HepG2 (cell line): ENCODE results near the gene LAMP1. TPM values are rescaled to one million over a fixed set of nuclear protein-coding genes. Genes with fewer than 3 reads are reported as not detected.

Source experiments
- ATAC-seq: fragments of 200-7000 bp; cut with Tn5 transposase; 3 replicates; pipeline ENCODE4 v1.9.1; 2020; ENCODE audit warnings: mild to moderate bottlenecking, moderate library complexity
- BruUV-seq: library from RNA; stranded (reverse); fragments of 400-500 nt; replicated peaks from 2 replicates; lab custom pipeline; 2021; lab: Mats Ljungman, UMichigan
- CTCF ChIA-PET: fragments of 300-600 bp; formaldehyde crosslinking; extraction: SDS; loops from one replicate; lab custom pipeline; 2021; ENCODE audit warnings: low total read pairs, inconsistent platforms, low intra/inter-chr PET ratio; lab: Yijun Ruan, JAX
- POLR2A ChIA-PET: fragments of 350-600 bp; sonication (Branson Sonifier 250); formaldehyde crosslinking; loops from one replicate; lab custom pipeline; 2020; ENCODE audit warnings: antibody characterized with exemption, inconsistent platforms; lab: Yijun Ruan, JAX
- DNase-seq: peaks from one replicate; pipeline ENCODE4 v3.0.0-alpha.2; 2015; ENCODE audit warnings: low spot score
- FAIRE-seq: peaks from 3 replicates; lab custom pipeline; 2011; peaks lifted over from hg19 to GRCh38; lab: Jason Lieb, UNC
- H2AFZ ChIP-seq: one replicate; pipeline ENCODE4 v1.6.1; 2011; ENCODE audit warnings: low read length, inconsistent platforms
- H3K27ac ChIP-seq: fragments of 300-600 bp; 3 replicates; pipeline ENCODE4 v1.8.0; 2011; ENCODE audit warnings: mixed run types, mild to moderate bottlenecking, mixed read lengths, low read length, inconsistent platforms; ENCODE audit not compliant: insufficient read depth; ENCODE audit errors: extremely low read length
- H3K27me3 ChIP-seq, 2 experiments: fragments of 200-600 bp in 1 of 2; 2 replicates in 1 of 2; 3 replicates in 1 of 2; pipeline versions ENCODE4 v1.6.0 to v1.8.0; 2011; ENCODE audit warnings: low read length in 2 of 2, mild to moderate bottlenecking in 2 of 2, moderate library complexity in 2 of 2, inconsistent platforms in 1 of 2; ENCODE audit not compliant: insufficient read depth in 2 of 2, control insufficient read depth in 1 of 2
- H3K36me3 ChIP-seq, 2 experiments: fragments of 200-600 bp in 1 of 2; replicated peaks in 1 of 2; 2 replicates in 1 of 2; 3 replicates in 1 of 2; pipeline versions ENCODE4 v1.5.1 to v1.8.0; 2011; ENCODE audit warnings: low read length in 2 of 2, inconsistent platforms in 1 of 2; ENCODE audit not compliant: insufficient read depth in 2 of 2, control insufficient read depth in 1 of 2
- H3K4me1 ChIP-seq: 2 replicates; pipeline ENCODE4 v1.5.1; 2012; ENCODE audit warnings: low read length, inconsistent platforms; ENCODE audit not compliant: insufficient read depth
- H3K4me2 ChIP-seq: 2 replicates; pipeline ENCODE4 v1.6.0; 2011; ENCODE audit warnings: low read depth, low read length, inconsistent platforms
- H3K4me3 ChIP-seq, 3 experiments: fragments of 200-600 bp in 1 of 3; sonication (generic), shearing (Covaris generic) in 1 of 3; replicated peaks in 1 of 3; 2 replicates each; pipeline ENCODE4 v1.5.1; 2011 to 2016; ENCODE audit warnings: low read length in 3 of 3, inconsistent platforms in 2 of 3, low read depth in 2 of 3, mild to moderate bottlenecking in 2 of 3, control low read depth in 1 of 3, mixed read lengths in 1 of 3; ENCODE audit not compliant: insufficient read depth in 1 of 3
- H3K79me2 ChIP-seq: one replicate; pipeline ENCODE4 v1.6.1; 2011; ENCODE audit warnings: low read length, inconsistent platforms; ENCODE audit not compliant: insufficient read depth
- H3K9ac ChIP-seq: 2 replicates; pipeline ENCODE4 v1.6.0; 2011; ENCODE audit warnings: mild to moderate bottlenecking, low read depth, low read length, inconsistent platforms; ENCODE audit not compliant: insufficient read depth
- H3K9me3 ChIP-seq: 2 replicates; pipeline ENCODE4 v1.5.1; 2012; ENCODE audit warnings: mild to moderate bottlenecking, low read length
- H4K20me1 ChIP-seq: 2 replicates; pipeline ENCODE4 v1.6.0; 2011; ENCODE audit warnings: inconsistent platforms, mild to moderate bottlenecking, low read length, moderate library complexity; ENCODE audit not compliant: insufficient read depth
- ARID3A ChIP-seq: IDR thresholded peaks from 2 replicates; pipeline ENCODE4 v1.6.1; 2012; ENCODE audit warnings: low read depth, low read length, improper control_type of control experiment
- E2F5 ChIP-seq: sonication (generic); formaldehyde crosslinking; conservative IDR thresholded peaks from 2 replicates; pipeline ENCODE4 v1.4.0; 2020; ENCODE audit warnings: missing genetic modification reagents
- FOXA3 ChIP-seq: IDR thresholded peaks from 2 replicates; pipeline ENCODE4 v1.6.1; 2016; ENCODE audit warnings: missing genetic modification reagents, missing compliant biosample characterization
- FOXK2 ChIP-seq: fragments of 450-650 bp; IDR thresholded peaks from 2 replicates; pipeline ENCODE4 v1.6.1; 2016
- JDP2 ChIP-seq: sonication (generic); formaldehyde crosslinking; IDR thresholded peaks from 2 replicates; pipeline ENCODE4 v1.8.1; 2022; ENCODE audit warnings: missing genetic modification reagents, borderline replicate concordance
- KDM5A ChIP-seq: fragments of 200-600 bp; sonication (generic); IDR thresholded peaks from 2 replicates; pipeline ENCODE4 v1.7.0; 2018; ENCODE audit warnings: antibody characterized with exemption, mild to moderate bottlenecking, low read length, borderline replicate concordance
- MAF1 ChIP-seq: sonication (generic); formaldehyde crosslinking; IDR thresholded peaks from 2 replicates; pipeline ENCODE4 v1.5.0; 2020; ENCODE audit warnings: missing genetic modification reagents, borderline replicate concordance
- SATB2 ChIP-seq: sonication (generic); formaldehyde crosslinking; IDR thresholded peaks from 2 replicates; pipeline ENCODE4 v1.5.0; 2020; ENCODE audit warnings: missing genetic modification reagents
- SYNCRIP ChIP-seq: fragments of 200-400 bp; formaldehyde crosslinking; IDR thresholded peaks from 2 replicates; pipeline ENCODE4 v1.6.1; 2018; ENCODE audit warnings: mild to moderate bottlenecking, low read depth, low read length; ENCODE audit not compliant: insufficient read depth
- ZIK1 ChIP-seq: sonication (generic); formaldehyde crosslinking; IDR thresholded peaks from 2 replicates; pipeline ENCODE4 v1.5.0; 2020; ENCODE audit warnings: mild to moderate bottlenecking, low read depth, missing genetic modification reagents, borderline replicate concordance
- ZNF326 ChIP-seq: sonication (generic); formaldehyde crosslinking; IDR thresholded peaks from 2 replicates; pipeline ENCODE4 v1.4.0; 2020; ENCODE audit warnings: missing genetic modification reagents, borderline replicate concordance
- ZNF44 ChIP-seq: sonication (generic); formaldehyde crosslinking; IDR thresholded peaks from 2 replicates; pipeline ENCODE4 v1.5.1; 2020; ENCODE audit warnings: mild to moderate bottlenecking, missing genetic modification reagents
- ZNF614 ChIP-seq: IDR thresholded peaks from 2 replicates; pipeline ENCODE4 v1.6.1; 2018; ENCODE audit warnings: missing biosample characterization, missing genetic modification reagents, inconsistent platforms, borderline replicate concordance
- WGBS: methylation state at CpG from one replicate; pipeline ENCODE4 v1.1.6; 2017; ENCODE audit warnings: low lambda C conversion rate; 5-methylcytosine and 5-hydroxymethylcytosine counted together
- in situ Hi-C: cut with HindIII; loops from 2 replicates; pipeline ENCODE4 v1.10.0; 2017; ENCODE audit warnings: low pct_unique_long_range_greater_than_20kb; ENCODE audit not compliant: extremely low pct_ligation_motif_present
- intact Hi-C: fragments of 100-400 bp; cut with micrococcal nuclease; formaldehyde crosslinking; loops from one replicate; pipeline ENCODE4 v1.10.0; 2022; ENCODE audit not compliant: unreplicated experiment
- polyA plus RNA-seq, 8 experiments: library from polyadenylated mRNA; depleted of rRNA in 3 of 8; stranded (reverse) in 7 of 8; unstranded in 1 of 8; fragments of >200 nt; fragmentation: Illumina TruSeq in 4 of 8; extraction: Trizol in 4 of 8; gene quantifications; 2 replicates each; pipeline versions ENCODE4 v1.2.1 to v1.2.3, GENCODE V29; 2011 to 2016; ENCODE audit warnings: low read depth in 4 of 8, missing spikeins in 1 of 8, mixed read lengths in 1 of 8; ENCODE audit not compliant: insufficient read depth in 1 of 8
- total RNA-seq, 5 experiments: library from RNA; depleted of rRNA; stranded (reverse); fragments of >200 nt; fragmentation: Illumina TruSeq; extraction: Trizol; gene quantifications; 2 replicates each; pipeline ENCODE4 v1.2.3, GENCODE V29; 2016; ENCODE audit warnings: low read depth in 1 of 5

LAMP1 gene
- total and polyA plus RNA-seq, 2 of the 13 experiments (the other 11 are each of a cell fraction or from before 2014, with no cell fraction given), result 103 to 112 TPM

- TF ChIP-seq KDM5A, result no peak
Observed at GRCh38 chr13:113273851-113274590, 23.0 kb upstream of the LAMP1 start (continued).

- CTCF ChIA-PET, result interaction anchor here (1.6 kb wide), 2 partner anchors 98 to 119 kb away, joined by 5 to 11 read pairs; no protein-coding TSS in a partner anchor
- ATAC-seq, result no peak
- BruUV-seq, result no TSS peak
Observed at GRCh38 chr13:113274721-113275120, 22.3 kb upstream of the LAMP1 start.

More at GRCh38 chr13:113274721-113275120, 22.3 kb upstream of the LAMP1 start:
- no peak overlapping the region for H3K27ac ChIP-seq
- no peaks in the 10 kb centered on the region for H3K36me3 ChIP-seq
- H4K20me1 ChIP-seq, result no peaks in the 10 kb centered on the region
- no peaks in the 10 kb centered on the region for H3K27me3 ChIP-seq
- POLR2A ChIA-PET, result no interaction called here
- in situ Hi-C loops, result no loop called here
- H3K9me3 ChIP-seq, result no peaks in the 10 kb centered on the region
- no peak for TF ChIP-seq E2F5 (CRISPR knock-in tag)
- no peak for TF ChIP-seq ZNF326 (CRISPR knock-in tag)
- no peak for TF ChIP-seq JDP2
- no peak for TF ChIP-seq ZNF44
- no peak for TF ChIP-seq ARID3A
- no peak for TF ChIP-seq SYNCRIP
- TF ChIP-seq ZNF614, result no peak
- TF ChIP-seq FOXK2, result no peak
- no peak for TF ChIP-seq MAF1
- no peak for TF ChIP-seq ZIK1
- TF ChIP-seq FOXA3 (CRISPR knock-in tag), result no peak
- TF ChIP-seq SATB2 (CRISPR knock-in tag), result no peak
- TF ChIP-seq, all 625 proteins: peak for 0
- 65% methylated on average over 3 of the region's 3 CpGs for WGBS
- H3K79me2 ChIP-seq, result no peaks in the 10 kb centered on the region
- DNase-seq (no peak), FAIRE-seq (no peak)
- no peak overlapping the region for H3K4me2 ChIP-seq
- no peak overlapping the region for H3K4me3 ChIP-seq
- no peak overlapping the region for H3K9ac ChIP-seq
- no peak overlapping the region for H2AFZ ChIP-seq
- peaks cover 18% of the 10 kb centered on the region for H3K4me1 ChIP-seq
- intact Hi-C loops, result loop anchor here (1.0 to 2.0 kb wide), 3 partner anchors 26 to 120 kb away; no protein-coding TSS in a partner anchor
